Tibial nerve (tissue), 4 donors: Measurements from ENCODE around the gene IMP3. TPM values are rescaled to one million over a fixed set of nuclear protein-coding genes. Genes with fewer than 3 reads are reported as not detected.
A peak's percentile ranks its signal among the peaks of the same experiment; 100 is the strongest.
"Not testable (repeated sequence)": the region's sequence is repeated elsewhere in the genome, so short reads cannot be mapped to it uniquely, and the experiment has no call there.

Experiments used
- DNase-seq, 2 donors: peaks; one replicate each; pipeline ENCODE4 v3.0.0-alpha.2; 2019; ENCODE audit warnings: low spot score in 2 of 2
- H3K27ac ChIP-seq, 4 donors: fragments of 200-600 bp; sonication (generic) in 3 of 4; one replicate each; pipeline ENCODE4 v1.5.1; 2017 to 2019; ENCODE audit warnings: mild to moderate bottlenecking in 1 of 4
- H3K27me3 ChIP-seq, 2 donors: fragments of 200-600 bp; sonication (generic) in 1 of 2; one replicate each; pipeline versions ENCODE4 v1.5.1 to v1.6.0; 2017 to 2019
- H3K36me3 ChIP-seq, 3 donors: fragments of 200-600 bp; sonication (generic); one replicate each; pipeline ENCODE4 v1.5.1; 2018 to 2019
- H3K4me1 ChIP-seq, 4 donors: fragments of 200-600 bp; sonication (generic) in 3 of 4; one replicate each; pipeline ENCODE4 v1.5.1; 2017 to 2019
- H3K4me3 ChIP-seq, 4 donors: fragments of 200-600 bp; sonication (generic) in 3 of 4; one replicate each; pipeline ENCODE4 v1.5.1; 2017 to 2019; ENCODE audit warnings: mild to moderate bottlenecking in 1 of 4, moderate library complexity in 1 of 4
- H3K9me3 ChIP-seq, 4 donors: fragments of 200-600 bp; sonication (generic) in 3 of 4; one replicate each; pipeline ENCODE4 v1.5.1; 2017 to 2019
- EP300 ChIP-seq, 2 donors: sonication (generic); formaldehyde crosslinking; IDR thresholded peaks; one replicate each; pipeline ENCODE4 v1.6.1; 2017; ENCODE audit warnings: antibody characterized with exemption in 2 of 2, mild to moderate bottlenecking in 1 of 2
- POLR2A ChIP-seq, 2 donors: fragments of 450-650 bp; IDR thresholded peaks; one replicate each; pipeline ENCODE4 v1.6.1; 2017; ENCODE audit warnings: antibody characterized with exemption in 2 of 2, mild to moderate bottlenecking in 2 of 2, moderate library complexity in 2 of 2
- WGBS, 2 donors: methylation state at CpG; one replicate each; pipeline ENCODE4 v1.1.5; 2018; 5-methylcytosine and 5-hydroxymethylcytosine counted together
- total RNA-seq, 4 donors: library from RNA; depleted of rRNA; stranded (reverse); fragments of >200 nt; gene quantifications; one replicate each; pipeline ENCODE4 v1.1.0, GENCODE V29; 2016
- TF ChIP-seq, protein P1 (sequence below), 5 experiments: fragments of 200-600 bp in 3 of 5; fragments of 450-650 bp in 2 of 5; sonication (generic) in 3 of 5; IDR thresholded peaks; one replicate each; pipeline ENCODE4 v1.5.1; 2016 to 2019; ENCODE audit warnings: antibody characterized with exemption in 5 of 5, mild to moderate bottlenecking in 3 of 5, moderate library complexity in 2 of 5

Gene IMP3, protein sequence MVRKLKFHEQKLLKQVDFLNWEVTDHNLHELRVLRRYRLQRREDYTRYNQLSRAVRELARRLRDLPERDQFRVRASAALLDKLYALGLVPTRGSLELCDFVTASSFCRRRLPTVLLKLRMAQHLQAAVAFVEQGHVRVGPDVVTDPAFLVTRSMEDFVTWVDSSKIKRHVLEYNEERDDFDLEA
- total RNA-seq, result 100 to 1,000 TPM; 163 to 179 (median 170) TPM

DNA sequence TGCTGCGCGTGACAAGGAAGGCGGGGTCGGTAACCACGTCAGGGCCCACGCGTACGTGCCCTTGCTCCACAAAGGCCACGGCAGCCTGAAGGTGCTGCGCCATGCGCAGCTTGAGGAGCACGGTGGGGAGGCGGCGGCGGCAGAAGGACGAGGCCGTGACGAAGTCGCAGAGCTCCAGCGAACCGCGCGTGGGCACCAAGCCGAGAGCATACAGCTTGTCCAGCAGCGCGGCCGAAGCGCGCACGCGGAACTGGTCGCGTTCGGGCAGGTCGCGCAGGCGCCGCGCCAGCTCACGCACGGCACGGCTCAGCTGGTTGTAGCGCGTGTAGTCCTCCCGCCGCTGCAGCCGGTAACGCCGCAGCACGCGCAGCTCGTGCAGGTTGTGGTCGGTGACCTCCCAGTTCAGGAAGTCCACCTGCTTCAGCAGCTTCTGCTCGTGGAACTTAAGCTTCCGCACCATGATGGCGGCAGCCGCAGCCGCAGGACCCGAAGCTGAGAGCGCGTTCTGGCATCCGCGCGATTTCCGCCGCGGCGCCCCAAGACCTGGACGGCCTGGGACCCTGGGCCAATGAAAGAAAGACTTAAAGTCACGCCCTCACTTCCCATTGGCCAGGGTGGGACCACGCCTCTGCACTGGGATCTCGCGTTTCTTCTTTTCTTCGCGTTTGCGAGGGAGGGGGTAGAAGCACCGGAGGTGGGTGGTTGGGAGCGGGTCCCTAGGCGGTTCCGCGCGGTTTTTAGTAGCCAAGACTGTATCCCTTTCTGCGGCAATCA is at the start of gene IMP3:
Gene IMP3, minus strand, starts transcription at position 516 of the 774 bp plus-strand sequence. Its CDS starts 56 bp downstream, at position 460.
- 1% methylated on average over 23 to 56 of the region's 83 CpGs for WGBS, 2 donors
- H3K27me3 ChIP-seq, result no peaks in the 10 kb centered on the region
- H3K4me3 ChIP-seq, result peak within 1 kb of the TSS; percentile 74 to 99 (median 90)
- peaks cover 0 to 48% (median 29%) of the 10 kb centered on the region in 4 donors for H3K4me1 ChIP-seq
- no peaks in the 10 kb centered on the region for H3K9me3 ChIP-seq
- TF ChIP-seq, protein P1, sequence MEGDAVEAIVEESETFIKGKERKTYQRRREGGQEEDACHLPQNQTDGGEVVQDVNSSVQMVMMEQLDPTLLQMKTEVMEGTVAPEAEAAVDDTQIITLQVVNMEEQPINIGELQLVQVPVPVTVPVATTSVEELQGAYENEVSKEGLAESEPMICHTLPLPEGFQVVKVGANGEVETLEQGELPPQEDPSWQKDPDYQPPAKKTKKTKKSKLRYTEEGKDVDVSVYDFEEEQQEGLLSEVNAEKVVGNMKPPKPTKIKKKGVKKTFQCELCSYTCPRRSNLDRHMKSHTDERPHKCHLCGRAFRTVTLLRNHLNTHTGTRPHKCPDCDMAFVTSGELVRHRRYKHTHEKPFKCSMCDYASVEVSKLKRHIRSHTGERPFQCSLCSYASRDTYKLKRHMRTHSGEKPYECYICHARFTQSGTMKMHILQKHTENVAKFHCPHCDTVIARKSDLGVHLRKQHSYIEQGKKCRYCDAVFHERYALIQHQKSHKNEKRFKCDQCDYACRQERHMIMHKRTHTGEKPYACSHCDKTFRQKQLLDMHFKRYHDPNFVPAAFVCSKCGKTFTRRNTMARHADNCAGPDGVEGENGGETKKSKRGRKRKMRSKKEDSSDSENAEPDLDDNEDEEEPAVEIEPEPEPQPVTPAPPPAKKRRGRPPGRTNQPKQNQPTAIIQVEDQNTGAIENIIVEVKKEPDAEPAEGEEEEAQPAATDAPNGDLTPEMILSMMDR (IDR thresholded peaks at IDR 0.05), result peak in 2 of 5 experiments; percentile 33 to 50
- peak; percentile 67 to 100 for TF ChIP-seq EP300 (IDR thresholded peaks at IDR 0.05)
- TF ChIP-seq POLR2A (IDR thresholded peaks at IDR 0.05), result peak; percentile 79 to 97
- DNase-seq, result peak; percentile 92
- peak within 1 kb of the TSS; percentile 69 to 95 (median 92) for H3K27ac ChIP-seq
- peaks cover 0 to 7% (median 0%) of the 10 kb centered on the region in 3 donors for H3K36me3 ChIP-seq

DNA sequence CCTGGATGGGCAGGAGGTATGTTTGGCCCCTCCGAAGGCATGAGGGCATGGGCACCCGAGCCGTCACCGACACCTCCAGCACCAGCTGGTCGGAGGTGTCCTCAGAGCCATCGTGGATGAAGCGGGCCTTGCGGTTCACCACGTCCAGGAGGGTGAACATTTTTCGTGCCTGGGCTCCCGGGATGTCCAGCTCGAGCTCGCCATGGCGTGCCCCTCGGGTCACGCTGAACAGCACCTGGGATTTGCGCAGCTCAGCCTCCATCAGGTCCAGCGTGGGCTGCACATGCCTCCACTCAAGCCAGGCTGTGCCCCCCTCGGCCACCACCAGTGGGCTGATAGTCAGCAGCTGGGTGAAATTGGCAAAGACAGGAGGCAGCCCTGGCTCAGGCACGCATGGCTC is 49.4 kb upstream of the IMP3 start:
- Histone ChIP-seq H3K36me3 (peaks cover 0 to 69% (median 0%) of the 10 kb centered on the region in 3 donors), H3K4me1 (peaks cover 0 to 36% (median 13%) of the 10 kb centered on the region in 4 donors)
- 80 to 83% methylated on average over 4 of the region's 20 CpGs for WGBS, 2 donors
- not testable (repeated sequence) for H3K4me3 ChIP-seq, H3K27me3 ChIP-seq, H3K27ac ChIP-seq, H3K9me3 ChIP-seq, DNase-seq

DNA sequence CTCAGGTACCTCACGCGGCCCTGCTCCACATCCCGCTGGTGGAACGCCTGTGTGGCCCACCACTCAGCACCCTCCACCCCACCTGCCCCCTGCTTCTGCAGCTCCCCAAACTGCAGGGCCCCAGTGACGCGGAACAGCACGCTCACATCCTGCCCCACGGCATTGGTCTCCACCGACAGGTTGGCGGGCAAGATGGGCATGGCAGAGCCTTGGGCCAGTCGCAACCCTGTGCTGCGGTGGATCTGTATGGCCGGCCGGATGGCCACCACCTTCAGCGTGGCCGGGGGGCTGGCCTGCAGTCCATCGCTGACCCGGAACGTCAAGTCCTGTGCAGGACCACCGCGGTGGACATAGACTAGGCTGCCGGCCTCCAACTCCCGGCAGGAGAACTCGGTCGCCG is 48.8 kb upstream of the IMP3 start:
- WGBS, 2 donors, result 83 to 94% methylated on average over 6 to 22 of the region's 26 CpGs
- DNase-seq, result no peak
- Histone ChIP-seq H3K4me3 (no peak overlapping the region), H3K9me3 (no peaks in the 10 kb centered on the region), H3K36me3 (peaks cover 0 to 73% (median 0%) of the 10 kb centered on the region in 3 donors), H3K27ac (no peak overlapping the region), H3K27me3 (no peaks in the 10 kb centered on the region), H3K4me1 (peaks cover 0 to 36% (median 9%) of the 10 kb centered on the region in 4 donors)
- TF ChIP-seq, protein P1 (IDR thresholded peaks at IDR 0.05), result no peak
- no peak for TF ChIP-seq EP300 (IDR thresholded peaks at IDR 0.05)
- no peak for TF ChIP-seq POLR2A (IDR thresholded peaks at IDR 0.05)

DNA sequence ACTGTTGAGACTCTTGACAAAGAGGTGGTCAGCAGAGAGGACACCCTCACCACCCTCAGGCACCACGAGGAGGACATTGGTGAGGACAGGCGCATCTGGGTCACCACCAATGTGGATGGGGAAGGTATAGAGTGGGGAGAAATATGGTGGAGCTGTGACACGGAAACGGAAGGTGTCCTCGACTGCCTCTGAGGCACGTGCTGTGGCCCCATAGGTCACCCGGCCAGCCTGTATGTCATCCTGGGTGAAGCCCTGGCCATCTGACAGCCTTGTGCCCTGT is 48.2 kb upstream of the IMP3 start:
- peaks cover 0 to 36% (median 8%) of the 10 kb centered on the region in 4 donors for H3K4me1 ChIP-seq
- no peak for DNase-seq
- 91 to 92% methylated on average over 7 of the region's 7 CpGs for WGBS, 2 donors
- H3K27ac ChIP-seq, result peak overlapping the region in 1 of 4 donors; percentile 38
- no peak overlapping the region for H3K4me3 ChIP-seq
- H3K27me3 ChIP-seq, result no peaks in the 10 kb centered on the region
- TF ChIP-seq POLR2A (IDR thresholded peaks at IDR 0.05) (no peak), EP300 (IDR thresholded peaks at IDR 0.05) (no peak)
- TF ChIP-seq, protein P1 (IDR thresholded peaks at IDR 0.05), result no peak
- H3K9me3 ChIP-seq, result no peaks in the 10 kb centered on the region
- peaks cover 0 to 73% (median 0%) of the 10 kb centered on the region in 3 donors for H3K36me3 ChIP-seq

DNA sequence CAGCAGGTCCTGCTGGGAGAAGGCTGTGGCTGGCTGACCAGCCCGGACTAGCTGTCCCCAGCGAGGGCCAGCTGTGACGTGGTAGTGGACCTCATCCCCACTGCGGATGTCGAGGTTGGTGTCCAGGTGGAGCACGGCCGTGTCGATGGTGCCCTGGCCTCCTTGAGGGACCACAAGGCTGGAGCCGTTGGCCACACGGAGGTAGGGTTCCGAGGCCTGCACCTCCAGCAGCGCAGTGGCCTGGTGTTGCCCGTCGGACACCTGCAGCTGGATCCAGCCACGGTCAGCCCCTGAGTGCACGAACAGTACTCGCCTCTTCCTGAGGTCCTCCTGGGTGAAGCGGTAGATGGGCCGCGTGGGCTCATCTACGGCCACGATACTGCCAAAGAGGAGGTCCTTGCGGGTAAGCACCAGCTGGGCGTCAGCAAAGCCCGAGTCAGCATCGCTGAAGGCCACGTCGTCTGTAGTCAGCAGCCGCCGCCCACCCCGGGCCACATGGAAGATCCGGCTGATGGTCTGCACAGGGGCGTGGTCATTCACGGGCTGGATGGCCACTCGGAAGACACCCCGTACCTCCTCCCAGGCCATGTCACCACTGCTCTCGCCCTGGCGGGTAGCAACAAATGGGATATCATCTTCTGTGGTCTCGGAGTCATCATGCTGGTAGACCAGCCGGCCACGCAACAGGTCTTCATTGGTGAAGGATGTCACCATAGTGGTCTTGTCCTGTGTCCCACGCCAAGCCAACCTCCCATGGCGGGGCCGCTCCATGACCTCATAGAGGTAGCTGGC is 47.7 kb upstream of the IMP3 start:
- peaks cover 0 to 77% (median 0%) of the 10 kb centered on the region in 3 donors for H3K36me3 ChIP-seq
- no peak for DNase-seq
- peaks cover 0 to 38% (median 7%) of the 10 kb centered on the region in 4 donors for H3K4me1 ChIP-seq
- 89 to 93% methylated on average over 10 to 32 of the region's 44 CpGs for WGBS, 2 donors
- H3K9me3 ChIP-seq, result no peaks in the 10 kb centered on the region
- TF ChIP-seq, protein P1 (IDR thresholded peaks at IDR 0.05), result no peak
- no peak for TF ChIP-seq EP300 (IDR thresholded peaks at IDR 0.05)
- no peak for TF ChIP-seq POLR2A (IDR thresholded peaks at IDR 0.05)
- no peaks in the 10 kb centered on the region for H3K27me3 ChIP-seq
- peak overlapping the region in 2 of 4 donors; percentile 38 to 66 for H3K27ac ChIP-seq
- no peak overlapping the region for H3K4me3 ChIP-seq
